DND-41 (cell line): ENCODE results near the gene PRRC2A.

Experiments
- CTCF ChIP-seq: IDR thresholded peaks from 2 replicates; pipeline ENCODE4 v1.5.1; 2012; ENCODE audit warnings: borderline replicate concordance, low read length, moderate library complexity, mild to moderate bottlenecking; ENCODE audit not compliant: poor library complexity, severe bottlenecking; ENCODE audit errors: extremely low read depth
- EZH2 ChIP-seq: IDR thresholded peaks from 3 replicates; pipeline ENCODE4 v1.6.1; 2012; ENCODE audit warnings: borderline replicate concordance, low read depth, mild to moderate bottlenecking, moderate library complexity, low read length, inconsistent platforms; ENCODE audit not compliant: severe bottlenecking

GRCh38 chr6:31636698-31637596 is 16.4 kb downstream of the PRRC2A start:
- TF ChIP-seq CTCF (no peak), EZH2 (no peak)
